ENCODE results near the gene TIMP4.

DNA sequence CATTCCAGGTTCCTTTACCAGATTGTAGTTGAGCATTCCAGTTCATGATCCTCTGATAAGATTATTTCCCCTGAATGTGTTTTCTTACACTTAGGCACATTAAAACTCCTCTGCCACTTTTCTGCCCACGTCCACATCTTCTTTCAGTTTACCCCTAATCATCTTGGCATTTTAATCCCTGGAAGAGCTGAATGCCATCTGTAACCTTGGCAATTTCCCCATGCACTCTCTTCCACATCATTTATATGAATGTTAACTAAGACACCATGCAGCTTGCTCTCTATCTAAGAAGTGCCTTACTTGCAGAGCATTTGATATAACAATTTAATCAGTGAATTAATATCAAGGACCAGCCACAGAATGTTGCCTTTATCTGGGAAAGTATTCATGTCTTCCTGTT, 25.8 kb downstream of the TIMP4 start:
- TF ChIP-seq POLR2A (IDR thresholded peaks at IDR 0.05) = no peak
- no peak for TF ChIP-seq CTCF (IDR thresholded peaks at IDR 0.05)
- no peak for TF ChIP-seq EP300 (IDR thresholded peaks at IDR 0.05)

All from suprapubic skin (tissue), 3 donors.